ENCODE results near the gene SPOP. TPM values are rescaled to one million over a fixed set of nuclear protein-coding genes. Genes with fewer than 3 reads are reported as not detected.

SPOP gene
- total and polyA plus RNA-seq, 9 of the 15 experiments (the other 6 are each of a cell fraction or from before 2014, with no cell fraction given): 34.2 to 65.9 (median 39.7) TPM

- TF ChIP-seq ZNF280B (CRISPR knock-in tag; IDR thresholded peaks at IDR 0.05): no peak
- no peak for TF ChIP-seq ZNF586 (CRISPR knock-in tag; conservative IDR thresholded peaks at IDR 0.05)
- no peak for TF ChIP-seq EP400 (IDR thresholded peaks at IDR 0.05)
- TF ChIP-seq KLF1 (tag; IDR thresholded peaks at IDR 0.05): no peak
- peak; percentile 99 for TF ChIP-seq STAG1 (CRISPR knock-in tag; IDR thresholded peaks at IDR 0.05; ENCODE audit: borderline replicate concordance)
- TF ChIP-seq MITF (IDR thresholded peaks at IDR 0.05): no peak
- no peak for TF ChIP-seq EP300 (IDR thresholded peaks at IDR 0.05; ENCODE audit: low read length)
- TF ChIP-seq LCOR (CRISPR knock-in tag; IDR thresholded peaks at IDR 0.05): peak; percentile 54; the same call in 1 of the 2 replicates
- TF ChIP-seq ETV5 (CRISPR knock-in tag; IDR thresholded peaks at IDR 0.05; ENCODE audit: low read depth): no peak
- no peak for TF ChIP-seq NFRKB (IDR thresholded peaks at IDR 0.05; ENCODE audit: low read depth)
- peak; percentile 94 to 97 (median 95) for TF ChIP-seq CTCF (IDR thresholded peaks at IDR 0.05 in 2 of 3, conservative IDR thresholded peaks at IDR 0.05 in 1 of 3; ENCODE audit: insufficient read depth in 2 of 3, low read depth in 1 of 3, low read length in 3 of 3)
- no peak for TF ChIP-seq POLR3G (IDR thresholded peaks at IDR 0.05; ENCODE audit: extremely low read depth, insufficient read length, insufficient replicate concordance)
- TF ChIP-seq ZKSCAN1 (IDR thresholded peaks at IDR 0.05; ENCODE audit: low read depth, low read length): peak; percentile 92
- TF ChIP-seq ELF4 (CRISPR knock-in tag; IDR thresholded peaks at IDR 0.05): no peak
- no peak for TF ChIP-seq CEBPB (tag; IDR thresholded peaks at IDR 0.05)
- TF ChIP-seq E2F5 (CRISPR knock-in tag; IDR thresholded peaks at IDR 0.05): no peak
- peak; percentile 60; the same call in 1 of the 2 replicates for TF ChIP-seq SP1 (CRISPR knock-in tag; IDR thresholded peaks at IDR 0.05)
- no peak for TF ChIP-seq COPS2 (conservative IDR thresholded peaks at IDR 0.05)
- 0 out of 2 replicates have a peak, but pooled peaks have one; percentile 28 for TF ChIP-seq BCOR (IDR thresholded peaks at IDR 0.05)
- no peak for TF ChIP-seq RFX1 (IDR thresholded peaks at IDR 0.05)
- TF ChIP-seq TCF7L2 (IDR thresholded peaks at IDR 0.05; ENCODE audit: low read depth, low read length): no peak
- TF ChIP-seq ESRRA (IDR thresholded peaks at IDR 0.05; ENCODE audit: borderline replicate concordance, low read depth): peak; percentile 37; the same call in 1 of the 2 replicates
Observed at GRCh38 chr17:49567871-49568694, 109.8 kb downstream of the SPOP start (continued).
